Subcutaneous abdominal adipose tissue (tissue), 5 donors: Measurements from ENCODE around the gene UGT1A10.

ENCODE experiments used
- H3K27ac ChIP-seq: one replicate; pipeline ENCODE4 v1.7.0; 2013; ENCODE audit warnings: low read depth, mild to moderate bottlenecking, inconsistent platforms, low read length, moderate library complexity
- H3K27me3 ChIP-seq, 5 donors: one replicate each; pipeline ENCODE4 v1.7.0; 2013; ENCODE audit warnings: low read length in 5 of 5, inconsistent platforms in 1 of 5; ENCODE audit not compliant: control insufficient read depth in 5 of 5, insufficient read depth in 4 of 5
- H3K36me3 ChIP-seq, 5 donors: one replicate each; pipeline ENCODE4 v1.7.0; 2013; ENCODE audit warnings: low read length in 5 of 5; ENCODE audit not compliant: control insufficient read depth in 5 of 5, insufficient read depth in 5 of 5
- H3K4me1 ChIP-seq, 5 donors: one replicate each; pipeline ENCODE4 v1.7.0; 2013; ENCODE audit warnings: low read length in 5 of 5, mild to moderate bottlenecking in 3 of 5, moderate library complexity in 1 of 5; ENCODE audit not compliant: control insufficient read depth in 5 of 5, insufficient read depth in 5 of 5
- H3K4me3 ChIP-seq, 5 donors: one replicate each; pipeline ENCODE4 v1.7.0; 2013; ENCODE audit warnings: low read length in 5 of 5, low read depth in 1 of 5
- H3K9ac ChIP-seq, 5 donors: one replicate each; pipeline ENCODE4 v1.7.0; 2013; ENCODE audit warnings: low read length in 5 of 5, mild to moderate bottlenecking in 4 of 5, moderate library complexity in 3 of 5
- H3K9me3 ChIP-seq, 5 donors: one replicate each; pipeline ENCODE4 v1.7.0; 2013; ENCODE audit warnings: low read length in 5 of 5; ENCODE audit not compliant: control insufficient read depth in 5 of 5
- donor health status: healthy.
- donor health status: healthy.
- donor health status: healthy.
- donor health status: healthy.
- donor health status: healthy.

The UGT1A10 gene

GRCh38 chr2:233673896-233674295 lies 37.6 kb downstream of the UGT1A10 start:
- no peak overlapping the region for H3K27ac ChIP-seq
- H3K36me3 ChIP-seq: no peaks in the 10 kb centered on the region
- H3K4me1 ChIP-seq: no peaks in the 10 kb centered on the region
- peaks cover 0 to 4% (median 0%) of the 10 kb centered on the region in 5 donors for H3K9me3 ChIP-seq
- no peak overlapping the region for H3K9ac ChIP-seq
- peaks cover 0 to 2% (median 0%) of the 10 kb centered on the region in 5 donors for H3K27me3 ChIP-seq
- H3K4me3 ChIP-seq: no peak overlapping the region

GRCh38 chr2:233674314-233674713 lies 38.1 kb downstream of the UGT1A10 start:
- no peaks in the 10 kb centered on the region for H3K36me3 ChIP-seq
- no peak overlapping the region for H3K9ac ChIP-seq
- no peak overlapping the region for H3K4me3 ChIP-seq
- H3K27me3 ChIP-seq: peaks cover 0 to 2% (median 0%) of the 10 kb centered on the region in 5 donors
- H3K9me3 ChIP-seq: peaks cover 0 to 4% (median 0%) of the 10 kb centered on the region in 5 donors
- no peak overlapping the region for H3K27ac ChIP-seq
- no peaks in the 10 kb centered on the region for H3K4me1 ChIP-seq

DNA sequence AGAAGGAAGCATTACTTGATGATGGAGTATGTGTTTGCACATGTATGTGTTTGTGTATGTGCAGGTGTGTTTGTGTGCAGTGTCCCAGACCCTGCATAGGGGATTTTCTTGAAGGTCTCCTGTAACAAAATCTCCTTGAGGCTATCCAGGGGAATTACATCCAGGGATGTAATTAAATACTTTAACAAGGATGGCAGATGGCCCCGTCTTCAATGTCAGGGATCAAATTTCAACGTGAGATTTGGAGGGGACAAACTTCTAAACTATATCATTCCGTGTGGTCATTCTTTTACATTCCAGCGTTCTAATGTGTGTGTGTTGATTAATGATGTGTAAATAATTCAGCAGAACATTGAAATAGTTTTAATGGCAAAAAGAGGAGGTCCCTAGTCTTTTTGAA lies 38.7 kb downstream of the UGT1A10 start:
- no peaks in the 10 kb centered on the region for H3K36me3 ChIP-seq
- peaks cover 0 to 2% (median 0%) of the 10 kb centered on the region in 5 donors for H3K27me3 ChIP-seq
- no peaks in the 10 kb centered on the region for H3K4me1 ChIP-seq
- no peak overlapping the region for H3K4me3 ChIP-seq
- H3K27ac ChIP-seq: no peak overlapping the region
- no peak overlapping the region for H3K9ac ChIP-seq
- peaks cover 0 to 4% (median 0%) of the 10 kb centered on the region in 5 donors for H3K9me3 ChIP-seq

- H3K27me3 ChIP-seq: no peaks in the 10 kb centered on the region
- H3K36me3 ChIP-seq: no peaks in the 10 kb centered on the region
- no peak overlapping the region for H3K4me3 ChIP-seq
- no peaks in the 10 kb centered on the region for H3K4me1 ChIP-seq
- no peaks in the 10 kb centered on the region for H3K9me3 ChIP-seq
- no peak overlapping the region for H3K9ac ChIP-seq
- no peak overlapping the region for H3K27ac ChIP-seq
These were observed 39.8 kb downstream of the UGT1A10 start for GRCh38 chr2:233676046-233676445.

GRCh38 chr2:233679196-233679595 lies 42.9 kb downstream of the UGT1A10 start:
- H3K9me3 ChIP-seq: no peaks in the 10 kb centered on the region

DNA sequence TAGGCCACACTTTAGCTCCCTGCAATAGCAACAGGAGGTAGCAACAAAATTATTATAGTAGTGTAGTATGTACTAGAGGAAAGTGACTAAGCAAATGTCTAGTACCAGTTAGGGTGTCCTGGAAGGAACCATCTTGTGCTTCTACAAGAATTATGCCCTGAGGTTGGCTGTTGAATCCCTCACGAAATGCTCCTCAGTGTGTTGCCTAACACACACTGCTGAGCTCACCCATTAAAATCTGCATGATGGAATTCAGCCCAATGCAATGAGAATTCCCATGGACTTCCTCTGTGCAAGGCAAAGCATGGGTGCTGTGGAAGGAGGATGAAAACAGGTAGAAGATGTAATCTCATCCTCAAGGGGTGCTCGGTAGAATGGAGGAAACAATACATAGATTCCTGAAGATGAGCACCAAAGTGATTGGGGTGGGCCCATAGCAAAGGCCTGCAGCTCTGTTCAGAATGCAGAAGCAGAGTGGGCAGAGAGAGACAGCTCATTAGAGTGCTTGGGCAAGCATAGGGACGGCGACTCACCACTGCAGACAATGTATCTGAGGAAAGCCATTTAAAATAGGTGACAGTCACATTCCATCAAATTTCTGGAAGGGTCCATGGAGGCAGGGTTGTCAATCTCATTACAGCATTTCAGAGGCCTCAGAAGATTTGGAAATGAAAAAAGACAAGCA lies 44.3 kb downstream of the UGT1A10 start:
- no peak overlapping the region for H3K9ac ChIP-seq
- H3K27me3 ChIP-seq: no peaks in the 10 kb centered on the region
- no peaks in the 10 kb centered on the region for H3K4me1 ChIP-seq
- no peak overlapping the region for H3K27ac ChIP-seq
- no peaks in the 10 kb centered on the region for H3K9me3 ChIP-seq
- no peaks in the 10 kb centered on the region for H3K36me3 ChIP-seq
- H3K4me3 ChIP-seq: no peak overlapping the region

More at GRCh38 chr2:233679196-233679595, 42.9 kb downstream of the UGT1A10 start:
- Histone ChIP-seq H3K9ac (no peak overlapping the region), H3K36me3 (no peaks in the 10 kb centered on the region), H3K4me3 (no peak overlapping the region), H3K27ac (no peak overlapping the region), H3K27me3 (no peaks in the 10 kb centered on the region), H3K4me1 (no peaks in the 10 kb centered on the region)

DNA sequence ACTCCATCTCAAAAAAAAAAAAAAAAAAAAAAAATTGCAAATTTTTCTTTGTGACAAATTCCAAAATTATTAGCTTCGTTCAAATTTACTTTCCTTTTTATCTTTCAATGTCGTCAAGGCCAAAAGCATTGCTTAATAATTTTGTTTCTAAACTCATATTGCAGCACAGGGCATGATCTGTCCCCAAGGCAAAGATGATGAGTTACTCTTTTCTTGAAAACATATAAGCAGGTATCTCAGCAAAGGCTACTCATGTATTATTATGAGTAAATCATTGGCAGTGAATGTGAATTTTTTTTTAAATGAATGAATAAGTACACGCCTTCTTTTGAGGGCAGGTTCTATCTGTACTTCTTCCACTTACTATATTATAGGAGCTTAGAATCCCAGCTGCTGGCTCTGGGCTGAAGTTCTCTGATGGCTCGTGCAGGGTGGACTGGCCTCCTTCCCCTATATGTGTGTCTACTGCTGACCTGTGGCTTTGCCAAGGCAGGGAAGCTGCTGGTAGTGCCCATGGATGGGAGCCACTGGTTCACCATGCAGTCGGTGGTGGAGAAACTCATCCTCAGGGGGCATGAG lies 45.4 kb downstream of the UGT1A10 start, which contains the start of gene UGT1A7:
TSS of gene UGT1A7 (plus strand) at position 381 of the 579 bp plus-strand sequence. CDS start at position 418, 37 bp downstream.
- Histone ChIP-seq H3K36me3 (no peaks in the 10 kb centered on the region), H3K4me3 (no peak within 1 kb of the TSS), H3K4me1 (no peaks in the 10 kb centered on the region), H3K9ac (no peak within 1 kb of the TSS), H3K27me3 (no peaks in the 10 kb centered on the region), H3K27ac (no peak within 1 kb of the TSS), H3K9me3 (no peaks in the 10 kb centered on the region)

- Histone ChIP-seq H3K27me3 (no peaks in the 10 kb centered on the region), H3K4me3 (no peak overlapping the region), H3K36me3 (no peaks in the 10 kb centered on the region), H3K9ac (no peak overlapping the region), H3K4me1 (no peaks in the 10 kb centered on the region), H3K27ac (no peak overlapping the region), H3K9me3 (no peaks in the 10 kb centered on the region)
These were observed 48.4 kb downstream of the UGT1A10 start for GRCh38 chr2:233684640-233685039.

DNA sequence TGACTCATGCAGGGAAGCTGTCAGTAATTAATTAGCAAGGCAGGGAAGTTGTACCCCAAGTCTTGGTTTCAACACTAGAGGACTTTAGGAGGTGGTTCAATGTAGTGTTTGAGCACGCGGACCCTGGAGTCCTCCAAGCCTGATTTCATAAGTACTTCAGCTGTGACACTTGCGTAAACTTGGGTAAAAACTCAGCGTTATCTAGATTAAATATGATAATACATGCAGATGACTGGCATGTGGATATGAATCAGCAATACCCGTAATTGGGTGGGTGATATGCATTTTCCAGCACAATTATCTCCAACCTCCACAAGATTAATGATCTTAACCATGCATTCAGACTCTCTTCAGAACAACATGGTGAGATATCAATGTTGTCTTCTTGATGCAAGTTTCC lies 50.7 kb downstream of the UGT1A10 start:
- Histone ChIP-seq H3K27ac (no peak overlapping the region), H3K9me3 (no peaks in the 10 kb centered on the region), H3K27me3 (no peaks in the 10 kb centered on the region), H3K9ac (no peak overlapping the region), H3K36me3 (no peaks in the 10 kb centered on the region), H3K4me3 (no peak overlapping the region), H3K4me1 (no peaks in the 10 kb centered on the region)

DNA sequence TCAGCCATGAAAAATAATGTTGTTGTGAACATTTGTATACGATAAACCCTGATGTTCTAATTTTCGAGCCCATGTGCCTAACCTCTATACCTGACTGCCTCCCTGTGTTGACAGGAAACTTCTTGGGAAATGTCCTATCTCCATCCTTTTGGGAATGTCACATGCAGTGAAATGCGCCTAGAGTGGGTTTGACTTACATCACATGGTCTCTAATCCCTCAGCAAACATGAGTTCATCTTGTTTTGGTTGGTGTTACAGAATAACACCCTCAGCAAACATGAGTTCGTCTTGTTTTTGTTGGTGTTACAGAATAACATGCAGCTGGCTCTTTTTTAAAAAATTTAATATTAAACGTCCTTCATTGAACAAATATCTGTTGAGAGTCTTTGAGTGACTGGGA lies 52.1 kb downstream of the UGT1A10 start:
- Histone ChIP-seq H3K9me3 (no peaks in the 10 kb centered on the region), H3K27me3 (no peaks in the 10 kb centered on the region), H3K4me3 (no peak overlapping the region), H3K9ac (no peak overlapping the region), H3K27ac (no peak overlapping the region), H3K36me3 (no peaks in the 10 kb centered on the region), H3K4me1 (no peaks in the 10 kb centered on the region)
